ENCODE data around the gene SRP9. TPM values are rescaled to one million over a fixed set of nuclear protein-coding genes. Genes with fewer than 3 reads are reported as not detected.

The SRP9 gene
- 100 to 1,000 TPM; 151 to 239 (median 193) TPM for total RNA-seq
- 100 to 1,000 TPM; 186 to 187 TPM for polyA plus RNA-seq
- long read RNA-seq, donor 1, transcript SRP9-203 (4 exons, 1,596 nt) = minor isoform, 106 of 681 reads
- long read RNA-seq, donor 1, transcript SRP9-201 (3 exons, 1,480 nt) = major isoform, 528 of 681 reads
- long read RNA-seq, donor 1, partial matches to known transcripts = 4 of 681 reads
- long read RNA-seq, donor 1, other reads (novel, unspliced or antisense) = 40 of 681 reads
- long read RNA-seq, donor 2, transcript SRP9-203 (4 exons, 1,596 nt) = minor isoform, 62 of 276 reads
- long read RNA-seq, donor 2, transcript SRP9-201 (3 exons, 1,480 nt) = major isoform, 204 of 276 reads
- long read RNA-seq, donor 2, partial matches to known transcripts = 0 of 276 reads
- long read RNA-seq, donor 2, other reads (novel, unspliced or antisense) = 5 of 276 reads
- long read RNA-seq, donor 3, transcript SRP9-203 (4 exons, 1,596 nt) = minor isoform, 47 of 265 reads
- long read RNA-seq, donor 3, transcript SRP9-201 (3 exons, 1,480 nt) = major isoform, 197 of 265 reads
- long read RNA-seq, donor 3, partial matches to known transcripts = 5 of 265 reads
- long read RNA-seq, donor 3, other reads (novel, unspliced or antisense) = 16 of 265 reads

GRCh38 chr1:225777583-225778336 lies at the start of gene SRP9:
Gene SRP9, plus strand, starts transcription at chr1:225777826. Its CDS starts 115 bp downstream, at chr1:225777941.
- WGBS, 3 donors = 0 to 1% (median 0%) methylated on average over 42 to 46 of the region's 46 CpGs
- intact Hi-C loops (cut with DNase I) = loop anchor here in 3 of 4 donors (5.0 to 10.0 kb wide), 6 partner anchors 65 to 200 kb away; partner anchors contain the start of genes LEFTY1 (in 1 of the 3) and TMEM63A (in 1 of the 3)

GRCh38 chr1:225731491-225731890 lies 46.1 kb upstream of the SRP9 start:
- TF ChIP-seq POLR2A (IDR thresholded peaks at IDR 0.05) (no peak), CTCF (IDR thresholded peaks at IDR 0.05) (no peak), EP300 (IDR thresholded peaks at IDR 0.05) (no peak)
- intact Hi-C loops (cut with DNase I) = no loop called here
- no peaks in the 10 kb centered on the region for H3K36me3 ChIP-seq
- H3K4me3 ChIP-seq = no peak overlapping the region
- H3K27ac ChIP-seq = no peak overlapping the region
- H3K27me3 ChIP-seq = no peaks in the 10 kb centered on the region
- no peaks in the 10 kb centered on the region for H3K9me3 ChIP-seq
- H3K4me1 ChIP-seq (ENCODE audit: insufficient read depth) = peaks cover 9% of the 10 kb centered on the region
- no peak for DNase-seq

More at GRCh38 chr1:225777583-225778336, at the start of gene SRP9:
- Histone ChIP-seq H3K4me1 (ENCODE audit: insufficient read depth) (peaks cover 6% of the 10 kb centered on the region), H3K27me3 (no peaks in the 10 kb centered on the region), H3K27ac (peak within 1 kb of the TSS; percentile 80 to 87), H3K36me3 (no peaks in the 10 kb centered on the region), H3K4me3 (peak within 1 kb of the TSS; percentile 70), H3K9me3 (no peaks in the 10 kb centered on the region)
- TF ChIP-seq POLR2A (IDR thresholded peaks at IDR 0.05) = peak; percentile 97
- TF ChIP-seq CTCF (IDR thresholded peaks at IDR 0.05) = peak; percentile 92 to 94 (median 92)
- no peak for TF ChIP-seq EP300 (IDR thresholded peaks at IDR 0.05)
- DNase-seq = peak; percentile 98 to 99 (median 99)

GRCh38 chr1:225733254-225733653 lies 44.4 kb upstream of the SRP9 start:
- Histone ChIP-seq H3K4me3 (no peak overlapping the region), H3K4me1 (ENCODE audit: insufficient read depth) (peaks cover 9% of the 10 kb centered on the region), H3K27ac (no peak overlapping the region), H3K9me3 (no peaks in the 10 kb centered on the region), H3K27me3 (no peaks in the 10 kb centered on the region), H3K36me3 (no peaks in the 10 kb centered on the region)
- intact Hi-C loops (cut with DNase I) = no loop called here
- 86 to 93% (median 86%) methylated on average over 4 of the region's 4 CpGs for WGBS, 3 donors
- DNase-seq = no peak
- TF ChIP-seq POLR2A (IDR thresholded peaks at IDR 0.05) (no peak), CTCF (IDR thresholded peaks at IDR 0.05) (no peak), EP300 (IDR thresholded peaks at IDR 0.05) (no peak)
